ENCODE data around the gene EHMT2. TPM values are rescaled to one million over a fixed set of nuclear protein-coding genes. Genes with fewer than 3 reads are reported as not detected.
A peak's percentile ranks its signal among the peaks of the same experiment; 100 is the strongest.

The EHMT2 gene
- total and polyA plus RNA-seq, 2 donors (not counting 1 experiment from before 2014, with no cell fraction given) = 22.0 to 60.1 TPM

- no peak overlapping the region for H3K27ac ChIP-seq (ENCODE audit: insufficient read depth, low read length)
- H3K4me1 ChIP-seq (ENCODE audit: control insufficient read depth, extremely low read depth, insufficient read depth, low read length) = peaks cover 7% of the 10 kb centered on the region
- no peaks in the 10 kb centered on the region for H3K9me3 ChIP-seq (ENCODE audit: control insufficient read depth, insufficient read depth, low read depth, low read length)
- no peak overlapping the region for H3K4me3 ChIP-seq (replicated peaks in 1 of 4; ENCODE audit: control extremely low read depth in 1 of 4, insufficient read depth in 1 of 4, low read depth in 3 of 4, low read length in 4 of 4)
- H3K9ac ChIP-seq (ENCODE audit: insufficient read depth, low read length) = no peak overlapping the region
- H3K27me3 ChIP-seq (ENCODE audit: control insufficient read depth, insufficient read depth, low read length) = no peaks in the 10 kb centered on the region
- H4K20me1 ChIP-seq (ENCODE audit: control insufficient read depth, extremely low read depth, insufficient read depth, low read length) = peaks cover 1% of the 10 kb centered on the region
- H3K36me3 ChIP-seq (ENCODE audit: control insufficient read depth, insufficient read depth, low read length) = peaks cover 47% of the 10 kb centered on the region
- no peak overlapping the region for H2AFZ ChIP-seq (ENCODE audit: low read length)
- TF ChIP-seq CTCF (conservative IDR thresholded peaks at IDR 0.05 in 1 of 2, IDR thresholded peaks at IDR 0.05 in 1 of 2; ENCODE audit: low read depth in 1 of 2, low read length in 2 of 2) (no peak), EZH2 (IDR thresholded peaks at IDR 0.05; ENCODE audit: low read length, missing control alignments) (no peak)
- DNase-seq (ENCODE audit: low read depth in 2 of 2) = no peak
- H3K79me2 ChIP-seq (ENCODE audit: control insufficient read depth, insufficient read depth, low read length) = no peaks in the 10 kb centered on the region
- H3K4me2 ChIP-seq (ENCODE audit: extremely low read depth, insufficient read depth, low read length) = no peak overlapping the region
Measured at GRCh38 chr6:31883676-31884075, 13.8 kb downstream of the EHMT2 start.

GRCh38 chr6:31882344-31882743, 15.2 kb downstream of the EHMT2 start:
- no peaks in the 10 kb centered on the region for H3K27me3 ChIP-seq (ENCODE audit: control insufficient read depth, insufficient read depth, low read length)
- H3K4me1 ChIP-seq (ENCODE audit: control insufficient read depth, extremely low read depth, insufficient read depth, low read length) = peaks cover 7% of the 10 kb centered on the region
- no peak overlapping the region for H3K27ac ChIP-seq (ENCODE audit: insufficient read depth, low read length)
- peaks cover 1% of the 10 kb centered on the region for H4K20me1 ChIP-seq (ENCODE audit: control insufficient read depth, extremely low read depth, insufficient read depth, low read length)
- no peaks in the 10 kb centered on the region for H3K9me3 ChIP-seq (ENCODE audit: control insufficient read depth, insufficient read depth, low read depth, low read length)
- H3K4me2 ChIP-seq (ENCODE audit: extremely low read depth, insufficient read depth, low read length) = no peak overlapping the region
- no peak overlapping the region for H3K4me3 ChIP-seq (replicated peaks in 1 of 4; ENCODE audit: control extremely low read depth in 1 of 4, insufficient read depth in 1 of 4, low read depth in 3 of 4, low read length in 4 of 4)
- peaks cover 37% of the 10 kb centered on the region for H3K36me3 ChIP-seq (ENCODE audit: control insufficient read depth, insufficient read depth, low read length)
- no peak overlapping the region for H3K9ac ChIP-seq (ENCODE audit: insufficient read depth, low read length)
- no peak for TF ChIP-seq CTCF (conservative IDR thresholded peaks at IDR 0.05 in 1 of 2, IDR thresholded peaks at IDR 0.05 in 1 of 2; ENCODE audit: low read depth in 1 of 2, low read length in 2 of 2)
- no peak for TF ChIP-seq EZH2 (IDR thresholded peaks at IDR 0.05; ENCODE audit: low read length, missing control alignments)
- H3K79me2 ChIP-seq (ENCODE audit: control insufficient read depth, insufficient read depth, low read length) = no peaks in the 10 kb centered on the region
- DNase-seq (ENCODE audit: low read depth in 2 of 2) = peak; percentile 31 to 39
- H2AFZ ChIP-seq (ENCODE audit: low read length) = no peak overlapping the region

- no peak overlapping the region for H3K9ac ChIP-seq (ENCODE audit: insufficient read depth, low read length)
- DNase-seq (ENCODE audit: low read depth in 2 of 2) = no peak
- no peak for TF ChIP-seq EZH2 (IDR thresholded peaks at IDR 0.05; ENCODE audit: low read length, missing control alignments)
- no peak for TF ChIP-seq CTCF (conservative IDR thresholded peaks at IDR 0.05 in 1 of 2, IDR thresholded peaks at IDR 0.05 in 1 of 2; ENCODE audit: low read depth in 1 of 2, low read length in 2 of 2)
- peaks cover 1% of the 10 kb centered on the region for H4K20me1 ChIP-seq (ENCODE audit: control insufficient read depth, extremely low read depth, insufficient read depth, low read length)
- no peaks in the 10 kb centered on the region for H3K9me3 ChIP-seq (ENCODE audit: control insufficient read depth, insufficient read depth, low read depth, low read length)
- no peak overlapping the region for H3K4me3 ChIP-seq (replicated peaks in 1 of 4; ENCODE audit: control extremely low read depth in 1 of 4, insufficient read depth in 1 of 4, low read depth in 3 of 4, low read length in 4 of 4)
- H3K27ac ChIP-seq (ENCODE audit: insufficient read depth, low read length) = no peak overlapping the region
- H2AFZ ChIP-seq (ENCODE audit: low read length) = no peak overlapping the region
- peaks cover 29% of the 10 kb centered on the region for H3K36me3 ChIP-seq (ENCODE audit: control insufficient read depth, insufficient read depth, low read length)
- no peaks in the 10 kb centered on the region for H3K79me2 ChIP-seq (ENCODE audit: control insufficient read depth, insufficient read depth, low read length)
- H3K4me2 ChIP-seq (ENCODE audit: extremely low read depth, insufficient read depth, low read length) = no peak overlapping the region
- peaks cover 7% of the 10 kb centered on the region for H3K4me1 ChIP-seq (ENCODE audit: control insufficient read depth, extremely low read depth, insufficient read depth, low read length)
- H3K27me3 ChIP-seq (ENCODE audit: control insufficient read depth, insufficient read depth, low read length) = no peaks in the 10 kb centered on the region
Measured at GRCh38 chr6:31881136-31881859, 16.2 kb downstream of the EHMT2 start.
